ENCODE measurements around the gene LRP6.

DNA sequence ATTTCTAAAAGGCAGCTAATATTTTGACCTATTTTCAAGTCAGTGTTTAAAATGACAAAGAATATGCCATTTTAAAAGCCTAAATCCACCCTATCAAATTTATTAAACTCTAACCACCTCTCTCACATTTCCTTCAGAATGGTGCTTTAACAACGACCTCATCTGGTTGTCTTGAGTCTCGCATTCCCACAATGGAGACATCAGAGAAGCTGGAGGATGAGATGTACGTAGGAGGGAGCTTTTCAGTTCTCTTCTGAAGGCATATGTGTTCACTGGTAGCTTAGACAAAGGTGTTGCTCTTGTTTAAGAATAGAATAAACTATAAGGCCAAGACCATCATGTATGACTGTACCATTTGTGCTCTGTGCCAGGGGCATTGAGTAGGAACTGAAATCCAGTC is 113.2 kb downstream of the LRP6 start:
- TF ChIP-seq EP300 (IDR thresholded peaks at IDR 0.05; ENCODE audit: low read depth) = no peak
- TF ChIP-seq, protein P1, sequence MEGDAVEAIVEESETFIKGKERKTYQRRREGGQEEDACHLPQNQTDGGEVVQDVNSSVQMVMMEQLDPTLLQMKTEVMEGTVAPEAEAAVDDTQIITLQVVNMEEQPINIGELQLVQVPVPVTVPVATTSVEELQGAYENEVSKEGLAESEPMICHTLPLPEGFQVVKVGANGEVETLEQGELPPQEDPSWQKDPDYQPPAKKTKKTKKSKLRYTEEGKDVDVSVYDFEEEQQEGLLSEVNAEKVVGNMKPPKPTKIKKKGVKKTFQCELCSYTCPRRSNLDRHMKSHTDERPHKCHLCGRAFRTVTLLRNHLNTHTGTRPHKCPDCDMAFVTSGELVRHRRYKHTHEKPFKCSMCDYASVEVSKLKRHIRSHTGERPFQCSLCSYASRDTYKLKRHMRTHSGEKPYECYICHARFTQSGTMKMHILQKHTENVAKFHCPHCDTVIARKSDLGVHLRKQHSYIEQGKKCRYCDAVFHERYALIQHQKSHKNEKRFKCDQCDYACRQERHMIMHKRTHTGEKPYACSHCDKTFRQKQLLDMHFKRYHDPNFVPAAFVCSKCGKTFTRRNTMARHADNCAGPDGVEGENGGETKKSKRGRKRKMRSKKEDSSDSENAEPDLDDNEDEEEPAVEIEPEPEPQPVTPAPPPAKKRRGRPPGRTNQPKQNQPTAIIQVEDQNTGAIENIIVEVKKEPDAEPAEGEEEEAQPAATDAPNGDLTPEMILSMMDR (IDR thresholded peaks at IDR 0.05) = no peak
- no peak for TF ChIP-seq POLR2AphosphoS5 (IDR thresholded peaks at IDR 0.05)
- TF ChIP-seq POLR2A (IDR thresholded peaks at IDR 0.05) = no peak

All from transverse colon (tissue), 4 donors.